HG03460 (cell line): ENCODE measurements around the gene QRFP.
"Not testable (repeated sequence)": the region's sequence is repeated elsewhere in the genome, so short reads cannot be mapped to it uniquely, and the experiment has no call there.

Experiments
- ATAC-seq: cut with Tn5 transposase; IDR thresholded peaks from one replicate; pipeline ENCODE4 v1.9.1; 2021; ENCODE audit not compliant: unreplicated experiment

QRFP gene

DNA sequence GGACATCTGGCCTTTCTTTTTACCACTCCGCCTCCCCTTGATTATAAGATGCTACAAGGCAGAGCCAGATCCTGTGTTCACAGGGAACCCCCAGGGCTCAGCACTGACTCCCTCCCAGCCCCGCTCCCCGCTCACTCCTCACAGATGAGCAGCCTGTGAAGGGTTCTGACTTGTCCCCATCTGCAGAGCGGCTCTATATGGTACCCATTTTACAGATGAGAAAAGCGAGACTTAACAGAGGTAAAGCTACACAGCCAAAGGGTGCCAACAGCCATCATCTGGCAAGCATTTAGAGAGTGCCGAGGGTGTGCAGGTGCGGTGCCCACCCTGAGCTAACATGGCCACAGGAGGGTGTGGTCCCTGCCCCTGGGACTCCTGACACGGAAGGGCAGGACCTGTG lies 23.6 kb upstream of the QRFP start:
- ATAC-seq, result no peak

DNA sequence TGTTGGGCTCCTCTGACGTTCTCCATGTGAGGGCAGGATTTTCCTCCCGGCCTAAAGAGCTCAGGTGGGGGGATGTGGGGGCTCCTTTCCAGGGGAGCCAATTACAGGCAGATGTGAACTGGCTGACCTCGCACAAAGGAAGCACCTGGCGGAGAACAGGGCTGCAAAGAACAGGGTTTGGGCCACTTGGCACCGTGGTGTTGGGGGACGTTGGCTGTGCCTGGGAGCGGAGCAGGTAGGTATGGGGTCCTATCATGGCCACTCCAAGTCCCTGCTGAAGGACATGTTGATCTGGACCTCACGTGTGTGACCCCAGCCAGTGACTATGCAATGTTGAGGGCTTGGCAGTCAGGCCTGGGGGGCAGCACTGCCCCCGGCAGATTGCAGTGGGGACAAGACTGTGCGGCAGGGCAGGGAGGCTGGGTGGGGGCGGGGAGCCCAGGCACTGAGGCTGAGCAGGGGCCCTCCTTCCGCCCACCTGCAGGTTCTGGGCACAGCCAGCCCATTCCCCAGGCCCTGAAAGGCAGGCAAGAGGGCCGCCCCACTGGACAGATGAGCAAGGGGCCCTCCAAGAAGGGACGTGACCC lies 23.0 kb upstream of the QRFP start:
- ATAC-seq, result no peak

DNA sequence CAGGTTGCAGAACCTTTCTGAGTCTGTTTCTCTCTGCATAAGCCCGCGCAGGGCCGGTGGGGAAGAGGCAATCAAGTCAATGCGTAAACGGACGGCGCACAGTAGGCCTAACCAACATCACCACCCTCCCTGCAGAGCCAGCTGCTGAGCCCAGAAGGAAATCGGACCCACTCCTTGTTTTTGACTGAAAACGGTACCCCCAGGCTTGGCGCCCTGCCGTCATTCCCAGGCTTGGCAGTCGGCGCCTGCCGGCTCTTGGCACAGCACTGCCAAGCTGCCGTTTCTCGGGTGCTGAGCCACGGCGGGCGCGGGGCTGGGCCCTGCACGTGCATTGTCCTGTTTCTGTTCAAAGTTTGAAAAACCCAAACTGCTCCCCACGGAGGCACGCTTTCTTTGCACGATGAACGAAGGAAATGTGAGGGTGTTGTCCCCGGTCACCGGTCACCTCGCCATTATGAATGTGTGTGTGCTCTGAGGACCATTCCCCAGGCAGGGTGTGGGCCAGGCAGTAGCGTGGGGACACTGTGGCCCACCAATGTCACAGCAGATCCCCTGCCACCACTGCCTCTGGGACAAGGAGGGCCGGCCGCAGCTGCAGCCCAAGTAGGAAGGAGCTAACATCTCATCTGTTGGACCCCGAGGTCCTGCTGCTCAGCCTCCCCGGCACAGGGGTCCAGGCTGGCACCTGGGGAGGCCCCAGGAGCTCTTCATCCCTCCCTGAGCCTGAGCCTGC lies 22.4 kb upstream of the QRFP start:
- no peak for ATAC-seq

DNA sequence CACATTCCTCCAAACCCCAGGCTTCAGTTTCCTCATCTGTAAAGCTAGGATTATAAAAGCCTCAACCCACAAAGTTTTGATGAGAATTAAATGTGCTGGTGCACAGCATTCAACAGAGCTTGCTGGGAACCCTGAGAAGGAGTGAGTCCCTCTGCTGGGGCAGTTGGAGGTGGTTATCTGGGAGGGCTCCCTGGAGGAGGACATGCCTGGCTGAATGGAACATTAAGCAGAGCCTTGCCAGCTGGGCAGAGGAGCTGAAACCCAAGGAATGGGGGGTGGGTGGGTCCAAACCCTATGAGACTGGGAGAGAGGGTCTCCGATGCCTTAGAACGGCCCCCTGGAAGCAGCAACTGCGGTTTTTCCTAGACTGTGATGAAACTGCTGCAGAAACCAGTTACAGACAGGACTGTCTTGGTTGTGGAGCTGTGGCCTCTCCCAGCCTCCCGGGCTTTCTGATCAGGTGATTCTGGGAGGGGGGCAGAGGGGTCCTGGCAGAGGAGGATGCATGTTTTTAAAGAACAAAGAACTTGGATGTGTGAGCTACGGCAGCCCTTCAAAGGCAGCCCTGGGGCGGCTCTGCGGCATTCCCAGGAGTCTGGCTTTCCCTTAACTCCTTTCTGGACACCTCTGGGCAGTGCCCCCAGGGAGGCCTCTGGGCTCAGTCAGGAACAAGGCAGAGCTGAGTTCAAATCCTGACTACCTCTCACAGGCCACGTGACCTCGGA lies 21.7 kb upstream of the QRFP start:
- ATAC-seq, result no peak

DNA sequence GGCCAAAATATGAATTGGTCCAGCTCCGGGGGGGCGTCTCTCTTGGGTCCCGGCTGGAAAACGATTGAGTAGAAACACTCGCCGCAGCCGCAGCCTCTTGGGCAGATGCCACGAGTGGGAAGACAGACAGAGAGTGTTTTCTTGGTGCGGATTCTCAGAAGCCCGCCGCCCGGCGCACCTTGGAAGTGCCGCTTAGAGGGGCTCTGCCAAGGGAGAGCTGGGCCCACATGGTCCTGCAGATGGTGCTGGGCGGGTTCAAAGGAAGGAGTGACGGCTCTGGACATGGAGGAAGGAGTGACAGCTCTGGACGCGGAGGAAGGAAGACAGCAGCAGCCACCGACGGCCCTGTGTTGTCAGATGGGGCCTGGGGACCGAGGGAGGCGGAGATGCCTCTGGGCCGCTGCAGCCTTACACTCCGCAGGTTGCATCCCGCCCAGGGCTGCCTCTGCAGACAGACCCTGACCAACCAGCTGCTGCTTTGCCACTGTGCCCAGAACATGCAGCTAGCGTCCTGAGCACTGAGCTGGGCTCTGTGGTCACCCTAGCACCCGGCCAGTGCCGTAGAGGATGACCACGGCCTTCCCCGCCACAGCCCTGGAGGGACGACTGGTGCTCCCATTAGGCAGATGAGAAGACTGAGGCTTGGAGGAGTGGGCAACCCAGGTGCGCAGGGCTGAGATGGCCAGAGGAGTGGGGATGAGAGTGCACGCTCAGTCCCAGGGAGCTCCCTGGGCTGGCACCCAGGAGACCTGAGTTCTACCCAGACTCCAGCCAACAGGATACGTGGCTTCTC lies 20.8 kb upstream of the QRFP start:
- no peak for ATAC-seq

DNA sequence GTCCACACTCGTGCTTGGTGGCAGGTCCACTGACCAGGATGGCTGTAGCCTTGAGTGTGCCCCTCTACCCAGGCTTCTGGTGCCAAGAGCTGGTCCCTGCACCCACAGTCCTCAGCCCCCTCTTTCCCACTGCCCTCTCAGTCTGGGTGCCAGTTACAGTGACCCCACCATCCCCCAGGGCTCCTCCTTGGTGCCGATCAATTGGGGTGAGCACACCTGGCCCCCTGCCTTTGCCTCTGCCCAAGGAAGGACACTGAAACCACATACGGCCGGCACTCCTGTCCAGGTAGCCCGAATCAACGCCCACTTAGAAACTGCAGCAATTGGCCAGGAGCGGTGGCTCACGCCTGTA lies 18.5 kb upstream of the QRFP start:
- ATAC-seq, result no peak

DNA sequence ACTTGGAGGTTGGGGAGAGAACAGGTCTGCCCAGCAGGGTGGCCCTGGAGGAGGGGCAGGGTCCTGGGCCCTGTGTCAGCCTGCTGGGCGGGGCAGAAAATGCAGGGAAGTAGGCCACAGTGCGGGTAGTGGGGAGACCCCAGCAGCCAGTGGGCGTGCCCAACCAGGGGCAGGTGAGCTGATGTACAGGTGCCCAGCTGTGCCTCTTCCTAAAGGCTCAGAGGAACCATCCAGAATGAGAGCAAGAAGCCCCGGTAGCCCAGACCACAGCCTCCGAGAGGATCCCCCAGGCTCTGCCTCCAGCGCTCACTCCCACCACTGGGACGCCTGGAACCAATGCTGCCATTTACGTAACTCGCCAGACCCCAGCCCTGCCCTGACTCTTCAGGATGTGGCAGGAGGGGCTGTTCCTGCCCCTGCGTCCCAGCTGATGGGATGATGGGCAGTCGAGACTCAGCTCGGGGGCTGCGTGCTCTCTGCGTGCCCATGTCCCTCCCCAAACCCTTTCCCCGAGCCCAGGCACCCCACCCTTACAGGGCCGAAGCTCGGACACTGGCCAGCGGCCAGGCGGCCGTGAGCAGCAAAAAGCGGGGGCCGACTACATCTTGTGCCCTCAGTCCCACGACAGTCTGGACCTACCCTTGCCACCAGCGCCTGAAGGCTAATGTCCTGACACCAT lies 17.9 kb upstream of the QRFP start:
- ATAC-seq, result no peak

DNA sequence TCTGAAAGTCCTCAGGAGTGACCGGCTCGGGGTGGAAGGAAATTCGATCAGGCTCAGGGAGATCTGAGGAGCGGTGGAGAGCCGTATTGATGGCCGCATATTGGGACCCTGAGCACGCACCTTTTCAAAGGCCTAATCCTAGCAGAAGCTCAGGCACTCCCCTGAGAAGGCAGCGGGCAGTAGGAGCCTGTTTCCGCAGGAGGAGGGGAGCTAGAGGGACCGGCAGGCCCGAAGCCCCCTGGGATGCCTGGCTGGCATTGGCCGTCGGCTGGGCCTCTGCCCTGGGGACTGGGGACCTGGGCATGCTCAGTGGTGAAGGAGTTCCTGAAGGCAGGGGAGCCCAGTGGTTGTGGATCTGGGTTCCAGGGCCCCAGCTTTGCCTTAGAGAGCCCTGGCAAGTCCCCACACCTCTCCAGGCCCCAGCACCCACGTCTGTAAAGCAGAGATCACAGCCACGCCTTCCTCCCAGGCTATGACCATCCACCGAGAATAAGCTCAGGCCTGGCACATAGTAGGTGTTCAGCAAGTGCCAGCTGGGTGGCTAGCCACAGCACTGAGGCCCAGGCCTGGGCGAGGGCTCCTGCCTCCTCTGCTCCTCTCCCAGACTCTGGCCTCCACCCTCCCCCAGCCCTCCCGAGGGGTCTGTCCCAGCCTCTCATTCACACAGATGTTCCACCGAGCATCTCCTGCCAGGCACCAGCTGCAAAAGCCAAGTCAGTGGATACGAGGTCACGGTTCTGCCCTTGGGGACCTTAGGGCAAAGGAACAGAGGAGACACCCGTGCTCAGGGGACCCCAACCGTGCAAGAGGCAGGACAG lies 17.2 kb upstream of the QRFP start:
- no peak for ATAC-seq

DNA sequence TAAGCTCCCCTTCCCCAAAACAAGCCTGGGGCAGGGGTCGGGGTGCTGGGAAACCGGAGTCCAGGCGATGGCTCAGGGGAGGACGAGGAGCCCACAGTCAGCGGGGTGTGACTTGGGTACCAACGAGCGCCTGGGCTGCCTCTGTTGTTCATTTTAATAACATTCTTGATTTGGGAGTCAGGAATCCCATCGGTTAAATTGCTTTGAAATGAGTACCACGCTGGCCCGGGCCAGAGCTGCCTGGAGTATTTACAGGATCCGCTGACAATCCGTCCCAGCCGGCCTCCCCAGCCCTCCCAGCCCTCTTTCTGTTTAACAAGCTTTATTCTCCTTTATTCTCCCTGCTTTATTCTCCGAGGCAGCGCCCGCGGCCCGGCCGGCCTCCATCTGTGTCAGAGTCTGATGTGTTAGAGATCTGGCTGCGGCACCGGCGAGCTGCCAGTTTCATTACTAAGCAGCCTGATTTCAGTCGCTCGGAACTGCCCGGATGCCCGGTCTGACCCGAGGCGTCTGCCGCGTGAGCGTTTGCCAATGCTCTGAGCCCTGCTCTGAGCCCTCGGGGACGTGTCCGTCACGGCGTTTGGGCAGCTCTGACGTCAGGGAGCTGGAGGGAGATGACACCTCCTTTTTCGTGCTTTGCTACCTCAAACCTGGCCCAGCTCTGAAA lies 16.5 kb upstream of the QRFP start:
- no peak for ATAC-seq

DNA sequence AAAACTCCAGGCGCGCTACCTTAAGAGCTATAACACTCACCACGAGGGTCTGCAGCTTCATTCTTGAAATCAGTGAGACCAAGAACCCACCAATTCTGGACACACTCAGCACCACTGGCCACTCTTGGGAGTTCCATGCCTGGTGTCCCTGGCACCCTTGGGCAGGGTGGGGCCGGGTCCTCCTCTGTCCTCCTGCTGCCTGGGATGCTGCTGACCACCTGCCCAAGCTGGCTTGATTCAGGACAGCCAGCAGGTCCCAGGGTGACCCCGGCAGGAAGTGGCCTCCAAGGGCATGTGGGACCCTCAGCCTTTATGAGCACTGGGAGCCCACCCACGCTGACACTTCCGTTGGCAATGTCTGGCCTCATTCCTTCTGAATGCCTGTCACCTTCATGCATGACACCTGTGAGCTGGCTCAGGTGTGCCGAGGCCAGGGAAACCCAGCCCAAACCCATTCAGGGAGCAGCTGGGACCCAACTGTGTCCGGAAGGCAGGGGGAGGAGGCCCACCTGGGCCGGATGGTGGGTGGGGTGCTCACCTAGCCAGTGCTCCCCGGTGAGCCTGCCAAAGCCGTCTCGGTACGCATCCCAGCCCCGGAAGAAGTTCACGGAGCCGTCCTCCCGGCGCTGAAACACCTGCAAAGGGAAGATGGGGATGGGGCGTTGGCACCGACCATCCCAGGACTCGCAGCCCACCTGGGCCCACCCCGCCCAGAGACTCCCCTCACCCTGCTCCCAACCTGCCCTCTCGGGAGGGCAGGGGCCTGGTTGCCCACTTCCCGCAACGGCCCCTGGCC lies 14.8 kb upstream of the QRFP start:
- ATAC-seq, result no peak

DNA sequence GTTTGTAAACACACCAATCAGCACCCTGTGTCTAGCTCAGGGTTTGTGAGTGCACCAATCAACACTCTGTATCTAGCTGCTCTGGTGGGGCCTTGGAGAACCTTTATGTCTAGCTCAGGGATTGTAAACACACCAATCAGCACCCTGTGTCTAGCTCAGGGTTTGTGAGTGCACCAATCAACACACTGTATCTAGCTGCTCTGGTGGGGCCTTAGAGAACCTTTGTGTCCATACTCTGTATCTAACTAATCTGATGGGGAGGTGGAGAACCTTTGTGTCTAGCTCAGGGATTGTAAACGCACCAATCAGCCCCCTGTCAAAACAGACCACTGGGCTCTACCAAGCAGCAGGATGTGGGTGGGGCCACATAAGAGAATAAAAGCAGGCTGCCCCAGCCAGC lies 14.1 kb upstream of the QRFP start:
- ATAC-seq, result not testable (repeated sequence)

DNA sequence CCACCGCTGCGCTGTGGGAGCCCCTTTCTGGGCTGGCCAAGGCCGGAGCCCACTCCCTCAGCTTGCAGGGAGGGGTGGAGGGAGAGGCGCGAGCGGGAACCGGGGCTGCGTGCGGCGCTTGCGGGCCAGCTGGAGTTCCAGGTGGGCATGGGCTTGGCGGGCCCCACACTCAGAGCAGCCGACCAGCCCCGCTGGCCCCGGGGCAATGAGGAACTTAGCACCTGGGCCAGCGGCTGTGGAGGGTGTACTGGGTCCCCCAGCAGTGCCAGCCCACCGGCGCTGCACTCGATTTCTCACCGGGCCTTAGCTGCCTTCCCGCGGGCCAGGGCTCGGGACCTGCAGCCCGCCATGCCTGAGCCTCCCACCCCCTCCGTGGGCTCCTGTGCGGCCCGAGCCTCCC lies 13.4 kb upstream of the QRFP start:
- ATAC-seq, result not testable (repeated sequence)

DNA sequence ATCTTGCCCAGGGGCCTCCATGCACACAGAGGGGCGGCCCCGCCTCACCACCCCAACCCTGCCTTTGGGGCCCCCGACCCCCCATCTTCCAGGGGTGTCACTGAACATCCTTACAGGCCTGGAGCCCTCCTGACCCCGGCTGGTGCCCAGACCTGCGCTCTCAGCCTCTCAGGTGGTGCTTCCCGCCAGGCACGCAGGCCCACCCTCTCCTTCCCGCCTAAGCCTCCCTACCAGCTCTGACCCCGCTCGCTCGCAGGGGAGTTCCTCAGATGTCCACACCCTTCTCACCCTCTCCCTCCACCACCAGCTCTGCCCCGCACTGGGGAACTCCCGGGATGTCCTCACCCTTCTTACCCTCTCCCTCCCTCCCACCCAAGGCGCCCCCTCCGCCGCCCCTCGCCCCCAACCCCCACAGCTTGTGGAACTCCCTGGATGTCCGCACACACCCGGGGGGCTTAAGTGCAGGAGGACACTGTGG lies 12.3 kb upstream of the QRFP start:
- no peak for ATAC-seq

DNA sequence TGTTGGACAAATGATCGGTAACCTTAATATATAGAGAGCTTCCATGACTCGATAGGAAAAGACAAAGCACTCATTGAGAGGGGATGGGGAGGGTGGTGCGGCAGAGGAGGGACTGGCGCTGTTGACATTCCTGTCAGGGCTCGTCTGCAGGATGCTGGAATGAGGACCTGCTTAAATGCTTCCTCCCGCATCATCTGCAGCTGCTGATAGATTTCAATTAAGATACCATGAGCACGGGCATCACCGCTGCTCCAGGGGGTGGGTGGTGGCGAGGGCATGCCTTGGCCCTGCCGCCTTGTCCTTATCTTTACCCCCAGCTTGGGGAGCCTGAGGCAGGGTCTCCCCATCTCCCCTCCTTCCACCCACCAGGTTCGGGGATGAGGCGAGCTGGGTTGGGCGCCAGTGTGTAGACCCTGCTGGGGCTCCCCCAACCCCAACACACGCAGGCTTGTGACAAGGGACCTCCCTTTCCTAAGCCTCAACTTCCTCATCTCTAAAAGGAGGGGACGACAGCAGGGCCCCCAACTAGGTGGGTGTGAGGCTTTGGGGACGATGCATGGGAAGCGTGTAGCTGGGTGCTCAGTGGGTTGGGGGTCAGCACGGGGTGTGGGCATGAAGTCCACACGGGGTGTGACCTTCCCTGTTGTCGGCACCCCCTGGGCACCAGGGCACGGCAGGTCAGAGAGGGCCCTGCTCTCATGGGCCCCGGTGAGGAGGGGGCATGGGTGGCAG lies 11.7 kb upstream of the QRFP start:
- no peak for ATAC-seq

DNA sequence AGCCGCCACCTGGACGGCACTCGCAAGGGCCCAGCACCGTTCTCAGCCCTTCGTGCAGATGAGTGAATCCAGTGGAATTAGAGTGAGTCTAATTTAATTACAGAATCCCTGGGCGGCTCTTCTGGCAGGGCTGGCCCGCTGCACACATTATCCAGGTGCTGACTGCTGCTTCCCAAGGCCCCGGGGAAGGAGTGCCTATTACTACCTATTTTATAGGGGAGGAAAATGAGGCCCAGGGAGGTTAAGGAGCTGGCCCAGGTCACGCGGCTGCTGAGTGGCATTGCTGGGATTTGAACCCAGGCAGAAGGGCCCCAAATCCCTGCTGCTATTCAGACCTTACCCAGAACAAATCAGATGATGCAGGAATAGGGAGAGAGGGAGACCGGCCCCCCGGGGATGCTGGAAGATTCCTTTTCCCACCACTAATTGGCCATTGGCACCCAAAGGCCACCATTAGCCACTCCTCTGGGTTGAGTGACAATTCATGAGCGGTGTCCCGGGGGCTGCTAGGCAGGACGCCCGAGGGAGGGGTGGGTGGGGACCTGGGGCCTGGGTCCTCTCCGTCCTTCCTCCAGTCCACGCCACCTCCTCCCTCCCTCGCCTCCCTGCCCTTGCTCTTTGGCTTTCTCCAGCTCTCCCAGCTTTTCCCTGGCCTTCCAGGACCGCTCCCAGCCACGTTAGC lies 10.3 kb upstream of the QRFP start:
- no peak for ATAC-seq

DNA sequence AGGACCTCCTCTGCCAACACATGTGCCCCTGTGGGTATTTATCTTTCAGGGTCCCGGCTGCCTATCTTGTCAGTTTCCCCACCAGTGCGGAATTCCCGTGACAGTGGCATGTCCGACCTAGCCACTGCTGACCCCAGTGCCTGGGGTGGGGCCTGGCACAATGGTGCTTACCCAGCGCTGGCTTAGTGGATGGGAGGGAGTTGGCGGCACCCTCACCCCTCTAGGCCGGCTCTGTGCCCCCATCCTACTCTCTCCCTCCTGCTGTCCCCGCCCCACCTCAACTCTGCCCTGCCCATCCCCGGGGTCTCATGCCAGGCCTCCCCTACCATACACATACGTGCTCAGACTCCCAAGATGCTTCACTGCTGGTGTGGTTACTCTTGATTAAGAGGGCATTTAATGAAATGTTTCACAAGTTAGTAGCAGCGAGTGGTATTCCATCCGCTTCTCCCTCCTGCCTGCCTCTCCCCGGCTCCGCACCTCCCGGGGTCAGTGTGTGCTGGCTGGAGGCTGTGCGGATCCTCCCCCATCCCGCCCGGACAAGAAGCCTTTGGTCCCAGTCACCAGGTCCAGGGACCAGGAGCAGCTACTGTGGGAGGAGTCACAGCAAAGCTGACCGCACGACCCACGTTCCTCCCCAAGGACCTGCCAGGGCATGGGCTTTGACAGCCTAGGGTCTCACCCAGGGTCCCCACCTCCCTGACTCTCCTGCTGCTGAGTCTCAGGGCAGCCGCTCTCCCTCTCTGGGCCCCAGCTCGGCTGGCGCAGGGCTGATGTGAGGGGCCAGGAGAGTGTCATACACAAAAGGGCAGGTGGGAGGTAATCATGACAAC lies 9.5 kb upstream of the QRFP start:
- no peak for ATAC-seq
